ENCODE data around the gene PNKD. TPM values are rescaled to one million over a fixed set of nuclear protein-coding genes. Genes with fewer than 3 reads are reported as not detected.

The PNKD gene
- total RNA-seq, 2 experiments from 2014 or later: 66.3 to 74.5 TPM

DNA sequence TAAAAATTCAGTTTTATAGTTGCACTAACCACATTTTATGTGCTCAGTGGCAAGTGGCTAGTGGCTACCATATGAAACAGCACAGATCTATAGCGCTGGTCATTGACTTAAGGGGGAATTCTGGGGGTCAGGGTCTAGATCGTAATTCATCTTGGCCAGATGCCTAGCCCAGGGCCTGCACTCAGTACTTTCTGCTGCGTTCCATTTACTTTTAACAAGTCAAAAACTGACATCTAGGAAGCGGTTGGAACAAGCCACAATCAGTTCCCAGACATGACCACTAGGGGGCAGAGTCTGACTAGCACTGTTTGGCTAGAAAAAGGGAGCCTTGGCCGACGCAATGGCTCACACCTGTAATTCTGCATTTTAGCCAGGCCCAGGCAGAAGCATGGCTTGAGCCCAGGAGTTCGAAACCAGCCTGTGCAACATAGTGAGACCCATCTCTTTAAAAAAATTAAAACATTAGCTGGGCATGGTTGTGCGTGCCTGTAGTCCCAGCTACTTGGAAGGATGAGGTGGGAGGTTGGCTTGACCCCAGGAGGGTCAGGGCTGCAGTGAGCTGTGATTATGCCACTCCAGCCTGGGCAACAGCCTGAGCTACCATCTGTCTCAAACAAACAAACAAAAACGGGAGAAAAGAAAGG lies 31.0 kb downstream of the PNKD start:
- Histone ChIP-seq H3K9me3 (ENCODE audit: low read length) (no peaks in the 10 kb centered on the region), H2AFZ (ENCODE audit: low read length) (peak overlapping the region; percentile 70), H3K27ac (ENCODE audit: low read depth, low read length, poor library complexity, severe bottlenecking) (no peak overlapping the region), H3K4me1 (ENCODE audit: insufficient read depth, low read length, poor library complexity, severe bottlenecking) (peaks cover 36% of the 10 kb centered on the region), H4K20me1 (ENCODE audit: insufficient read depth, low read length) (no peaks in the 10 kb centered on the region), H3K36me3 (ENCODE audit: insufficient read depth, low read length) (no peaks in the 10 kb centered on the region), H3K9me2 (ENCODE audit: insufficient read depth, low read length) (no peaks in the 10 kb centered on the region), H3K4me3 (ENCODE audit: low read depth, low read length, poor library complexity, severe bottlenecking) (no peak overlapping the region), H3K79me2 (ENCODE audit: insufficient read depth, low read depth, low read length) (no peaks in the 10 kb centered on the region), H3K4me2 (ENCODE audit: low read length) (no peak overlapping the region; the same call in 1 of the 2 replicates)
- POLR2A ChIA-PET: interaction anchor here (1.0 to 2.0 kb wide), 8 partner anchors 11 to 111 kb away, joined by 3 to 9 read pairs (median 5); no protein-coding TSS in a partner anchor
- TF ChIP-seq, protein P1, sequence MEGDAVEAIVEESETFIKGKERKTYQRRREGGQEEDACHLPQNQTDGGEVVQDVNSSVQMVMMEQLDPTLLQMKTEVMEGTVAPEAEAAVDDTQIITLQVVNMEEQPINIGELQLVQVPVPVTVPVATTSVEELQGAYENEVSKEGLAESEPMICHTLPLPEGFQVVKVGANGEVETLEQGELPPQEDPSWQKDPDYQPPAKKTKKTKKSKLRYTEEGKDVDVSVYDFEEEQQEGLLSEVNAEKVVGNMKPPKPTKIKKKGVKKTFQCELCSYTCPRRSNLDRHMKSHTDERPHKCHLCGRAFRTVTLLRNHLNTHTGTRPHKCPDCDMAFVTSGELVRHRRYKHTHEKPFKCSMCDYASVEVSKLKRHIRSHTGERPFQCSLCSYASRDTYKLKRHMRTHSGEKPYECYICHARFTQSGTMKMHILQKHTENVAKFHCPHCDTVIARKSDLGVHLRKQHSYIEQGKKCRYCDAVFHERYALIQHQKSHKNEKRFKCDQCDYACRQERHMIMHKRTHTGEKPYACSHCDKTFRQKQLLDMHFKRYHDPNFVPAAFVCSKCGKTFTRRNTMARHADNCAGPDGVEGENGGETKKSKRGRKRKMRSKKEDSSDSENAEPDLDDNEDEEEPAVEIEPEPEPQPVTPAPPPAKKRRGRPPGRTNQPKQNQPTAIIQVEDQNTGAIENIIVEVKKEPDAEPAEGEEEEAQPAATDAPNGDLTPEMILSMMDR (conservative IDR thresholded peaks at IDR 0.05; ENCODE audit: low read length): peak; percentile 96
- TF ChIP-seq EZH2phosphoT487 (IDR thresholded peaks at IDR 0.05; ENCODE audit: borderline replicate concordance, low read depth, low read length): no peak
- intact Hi-C loops (cut with micrococcal nuclease; ENCODE audit: unreplicated experiment): loop anchor here (1.0 to 2.0 kb wide), 5 partner anchors 28 to 95 kb away; partner anchors contain the start of gene CATIP
- CTCF ChIA-PET (ENCODE audit: unreplicated experiment): interaction anchor here (0.7 to 1.8 kb wide), 7 partner anchors 11 to 95 kb away, joined by 3 to 14 read pairs (median 6); partner anchors contain the start of gene CATIP
- peak; percentile 95 for DNase-seq (ENCODE audit: low spot score)
- BruUV-seq (replicated peaks): no TSS peak

DNA sequence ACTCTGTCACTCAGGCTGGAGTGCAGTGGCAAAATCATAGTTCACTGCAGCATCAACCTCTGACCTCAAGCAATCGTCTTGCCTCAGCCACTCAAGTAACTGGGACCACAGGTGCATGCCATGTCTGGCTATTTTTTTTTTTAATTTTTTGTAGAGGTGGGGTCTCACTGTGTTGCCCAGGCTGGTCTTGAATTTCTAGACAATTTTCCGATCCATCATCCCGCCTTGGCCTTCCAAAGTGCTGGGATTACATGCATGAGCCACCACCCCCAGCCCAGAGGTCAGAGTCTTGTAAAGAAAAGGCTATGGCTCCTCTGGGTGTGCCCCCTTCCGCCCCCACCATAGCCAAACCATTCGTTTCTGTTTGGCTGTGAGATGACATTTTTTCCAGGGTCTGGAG lies 35.1 kb downstream of the PNKD start:
- DNase-seq (ENCODE audit: low spot score): no peak
- H3K4me3 ChIP-seq (ENCODE audit: low read depth, low read length, poor library complexity, severe bottlenecking): no peak overlapping the region
- H3K9me3 ChIP-seq (ENCODE audit: low read length): no peaks in the 10 kb centered on the region
- no peak overlapping the region for H3K27ac ChIP-seq (ENCODE audit: low read depth, low read length, poor library complexity, severe bottlenecking)
- no peaks in the 10 kb centered on the region for H3K79me2 ChIP-seq (ENCODE audit: insufficient read depth, low read depth, low read length)
- POLR2A ChIA-PET: no interaction called here
- intact Hi-C loops (cut with micrococcal nuclease; ENCODE audit: unreplicated experiment): no loop called here
- H3K9me2 ChIP-seq (ENCODE audit: insufficient read depth, low read length): no peaks in the 10 kb centered on the region
- H4K20me1 ChIP-seq (ENCODE audit: insufficient read depth, low read length): no peaks in the 10 kb centered on the region
- peaks cover 39% of the 10 kb centered on the region for H3K4me1 ChIP-seq (ENCODE audit: insufficient read depth, low read length, poor library complexity, severe bottlenecking)
- no peak overlapping the region; the same call in 1 of the 2 replicates for H2AFZ ChIP-seq (ENCODE audit: low read length)
- CTCF ChIA-PET (ENCODE audit: unreplicated experiment): no interaction called here
- no TSS peak for BruUV-seq (replicated peaks)
- TF ChIP-seq EZH2phosphoT487 (IDR thresholded peaks at IDR 0.05; ENCODE audit: borderline replicate concordance, low read depth, low read length): no peak
- TF ChIP-seq, protein P1 (conservative IDR thresholded peaks at IDR 0.05; ENCODE audit: low read length): no peak
- no peaks in the 10 kb centered on the region for H3K36me3 ChIP-seq (ENCODE audit: insufficient read depth, low read length)
- peak overlapping the region; percentile 49; the same call in 1 of the 2 replicates for H3K4me2 ChIP-seq (ENCODE audit: low read length)
